Glutamatergic neuron (in vitro differentiated cells): ENCODE results near the gene DDX51. TPM values are rescaled to one million over a fixed set of nuclear protein-coding genes. Genes with fewer than 3 reads are reported as not detected.

Experiments used
- DNase-seq: peaks from one replicate; pipeline ENCODE4 v3.0.0; 2022
- H3K27ac Mint-ChIP-seq: one replicate; pipeline ENCODE4 v1.8.0; 2020; ENCODE audit warnings: mild to moderate bottlenecking, mixed read lengths, inconsistent platforms; ENCODE audit not compliant: unreplicated experiment
- H3K27me3 Mint-ChIP-seq: one replicate; pipeline ENCODE4 v1.8.0; 2020; ENCODE audit warnings: mild to moderate bottlenecking, moderate library complexity, mixed read lengths, inconsistent platforms; ENCODE audit not compliant: unreplicated experiment
- H3K36me3 Mint-ChIP-seq: one replicate; pipeline ENCODE4 v1.8.0; 2020; ENCODE audit warnings: mild to moderate bottlenecking, mixed read lengths, inconsistent platforms; ENCODE audit not compliant: unreplicated experiment
- H3K4me1 Mint-ChIP-seq: one replicate; pipeline ENCODE4 v1.8.0; 2020; ENCODE audit warnings: mild to moderate bottlenecking, low read depth, mixed read lengths, inconsistent platforms; ENCODE audit not compliant: unreplicated experiment
- H3K4me3 Mint-ChIP-seq: one replicate; pipeline ENCODE4 v1.8.0; 2020; ENCODE audit warnings: mild to moderate bottlenecking, mixed read lengths, inconsistent platforms; ENCODE audit not compliant: unreplicated experiment
- H3K9me3 Mint-ChIP-seq: one replicate; pipeline ENCODE4 v1.8.0; 2020; ENCODE audit warnings: mild to moderate bottlenecking, moderate library complexity, mixed read lengths, inconsistent platforms; ENCODE audit not compliant: unreplicated experiment
- total RNA-seq: library from RNA; stranded (reverse); fragmentation: NEBNext Ultra II Directional; extraction: Animal tissue kit (Norgen Biotek cat#: 25700); gene quantifications from one replicate; pipeline ENCODE4 v1.2.1, GENCODE V29; 2021; ENCODE audit not compliant: unreplicated experiment
- TF ChIP-seq, protein P1 (sequence below): fragments of 200-600 bp; sonication (generic); IDR thresholded peaks from one replicate; pipeline ENCODE4 v1.5.0; 2021; ENCODE audit not compliant: partially characterized antibody, unreplicated experiment

Gene DDX51
- total RNA-seq, 1 donor from 2014 or later = 24.9 TPM

DNA sequence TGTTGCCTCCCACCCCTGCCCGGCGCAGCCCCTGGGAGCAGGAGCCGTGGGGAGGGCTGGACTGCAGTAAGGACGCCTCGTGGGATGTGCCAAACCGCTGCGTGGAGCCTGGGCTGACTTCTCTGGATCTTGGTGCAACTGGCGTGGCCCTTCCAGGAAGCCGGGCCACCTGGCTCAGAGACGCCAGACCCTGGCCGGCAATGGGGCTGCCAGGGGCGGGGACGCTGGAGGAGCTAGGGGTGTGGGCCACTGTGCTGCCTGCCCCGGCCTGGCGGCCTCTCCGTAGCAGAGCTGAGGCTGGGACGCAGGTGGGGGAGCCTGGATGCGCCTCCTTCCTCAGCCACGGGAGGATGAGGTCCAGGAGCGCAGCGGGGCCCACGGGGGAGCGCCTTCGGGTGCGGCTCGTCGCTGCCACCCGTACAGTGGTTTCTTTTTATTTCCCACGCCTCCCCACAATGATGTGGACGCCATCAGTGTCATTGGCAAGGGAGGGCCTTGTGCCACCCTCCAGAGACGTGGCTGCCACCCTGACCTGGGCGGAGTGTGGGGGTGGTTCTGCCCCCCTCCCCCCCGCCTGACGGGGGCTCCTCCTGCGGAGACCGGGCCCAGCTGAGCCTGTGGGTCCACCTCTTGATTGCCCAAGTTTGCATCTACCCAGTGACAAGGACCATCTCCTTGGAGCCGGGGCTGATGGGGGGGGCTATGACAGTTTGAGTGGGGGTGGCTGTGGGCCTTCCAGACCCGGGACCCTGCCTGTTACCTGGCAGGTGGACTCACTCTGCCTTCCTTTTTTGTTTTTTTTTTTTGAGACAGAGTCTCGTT, 11.3 kb downstream of the DDX51 start:
- peaks cover 7% of the 10 kb centered on the region for H3K27me3 Mint-ChIP-seq
- no peak overlapping the region for H3K27ac Mint-ChIP-seq
- no peak overlapping the region for H3K4me3 Mint-ChIP-seq
- DNase-seq = no peak
- TF ChIP-seq, protein P1, sequence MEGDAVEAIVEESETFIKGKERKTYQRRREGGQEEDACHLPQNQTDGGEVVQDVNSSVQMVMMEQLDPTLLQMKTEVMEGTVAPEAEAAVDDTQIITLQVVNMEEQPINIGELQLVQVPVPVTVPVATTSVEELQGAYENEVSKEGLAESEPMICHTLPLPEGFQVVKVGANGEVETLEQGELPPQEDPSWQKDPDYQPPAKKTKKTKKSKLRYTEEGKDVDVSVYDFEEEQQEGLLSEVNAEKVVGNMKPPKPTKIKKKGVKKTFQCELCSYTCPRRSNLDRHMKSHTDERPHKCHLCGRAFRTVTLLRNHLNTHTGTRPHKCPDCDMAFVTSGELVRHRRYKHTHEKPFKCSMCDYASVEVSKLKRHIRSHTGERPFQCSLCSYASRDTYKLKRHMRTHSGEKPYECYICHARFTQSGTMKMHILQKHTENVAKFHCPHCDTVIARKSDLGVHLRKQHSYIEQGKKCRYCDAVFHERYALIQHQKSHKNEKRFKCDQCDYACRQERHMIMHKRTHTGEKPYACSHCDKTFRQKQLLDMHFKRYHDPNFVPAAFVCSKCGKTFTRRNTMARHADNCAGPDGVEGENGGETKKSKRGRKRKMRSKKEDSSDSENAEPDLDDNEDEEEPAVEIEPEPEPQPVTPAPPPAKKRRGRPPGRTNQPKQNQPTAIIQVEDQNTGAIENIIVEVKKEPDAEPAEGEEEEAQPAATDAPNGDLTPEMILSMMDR = no peak
- H3K36me3 Mint-ChIP-seq = peaks cover 32% of the 10 kb centered on the region
- H3K9me3 Mint-ChIP-seq = peaks cover 17% of the 10 kb centered on the region
- no peaks in the 10 kb centered on the region for H3K4me1 Mint-ChIP-seq

DNA sequence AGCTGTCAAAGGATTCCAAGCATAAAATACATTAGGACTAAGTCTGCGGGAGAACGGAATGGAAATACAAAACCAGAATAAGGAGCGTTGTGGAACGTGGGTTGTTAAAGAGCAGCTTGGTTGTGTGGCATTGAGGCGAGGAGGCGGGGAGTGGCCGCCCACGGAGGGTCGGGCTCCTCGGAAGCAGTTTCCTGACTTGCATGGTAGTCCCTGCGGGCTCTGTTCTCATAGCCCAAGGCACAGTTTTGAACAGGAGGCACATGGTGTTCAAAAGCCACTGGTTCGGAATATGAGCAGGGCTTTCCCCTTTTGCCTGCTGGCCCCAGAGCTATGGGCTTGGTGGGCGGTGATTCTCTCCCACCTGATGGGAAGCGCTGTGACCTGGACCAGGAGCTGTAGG, 12.2 kb downstream of the DDX51 start:
- TF ChIP-seq, protein P1 = no peak
- Mint-ChIP-seq H3K4me1 (no peaks in the 10 kb centered on the region), H3K36me3 (peaks cover 39% of the 10 kb centered on the region), H3K27me3 (peaks cover 7% of the 10 kb centered on the region), H3K27ac (no peak overlapping the region), H3K9me3 (peaks cover 17% of the 10 kb centered on the region), H3K4me3 (peak overlapping the region; percentile 44)
- DNase-seq = no peak

DNA sequence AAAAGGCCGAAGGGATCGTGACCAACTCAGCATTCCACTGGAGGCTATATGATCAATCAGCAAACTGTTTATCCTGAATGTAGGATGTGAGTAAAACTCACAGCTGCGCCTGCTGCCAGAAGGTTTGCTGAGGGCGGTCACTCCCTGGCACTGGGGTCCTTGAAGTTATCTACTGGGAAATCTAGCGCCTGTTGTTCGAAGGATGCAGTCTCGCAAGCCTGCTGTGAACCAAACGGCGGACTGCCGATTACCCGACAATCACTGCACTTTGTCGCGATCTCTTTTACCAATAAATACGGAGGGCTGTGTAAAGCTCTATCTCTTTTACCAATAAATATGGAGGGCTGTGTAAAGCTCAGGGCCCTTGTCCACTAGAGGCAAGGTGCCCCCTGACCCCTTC, 12.9 kb downstream of the DDX51 start:
- Mint-ChIP-seq H3K9me3 (peaks cover 14% of the 10 kb centered on the region), H3K36me3 (peaks cover 45% of the 10 kb centered on the region), H3K4me1 (no peaks in the 10 kb centered on the region), H3K27ac (no peak overlapping the region), H3K4me3 (no peak overlapping the region), H3K27me3 (peaks cover 5% of the 10 kb centered on the region)
- no peak for DNase-seq
- TF ChIP-seq, protein P1 = no peak

DNA sequence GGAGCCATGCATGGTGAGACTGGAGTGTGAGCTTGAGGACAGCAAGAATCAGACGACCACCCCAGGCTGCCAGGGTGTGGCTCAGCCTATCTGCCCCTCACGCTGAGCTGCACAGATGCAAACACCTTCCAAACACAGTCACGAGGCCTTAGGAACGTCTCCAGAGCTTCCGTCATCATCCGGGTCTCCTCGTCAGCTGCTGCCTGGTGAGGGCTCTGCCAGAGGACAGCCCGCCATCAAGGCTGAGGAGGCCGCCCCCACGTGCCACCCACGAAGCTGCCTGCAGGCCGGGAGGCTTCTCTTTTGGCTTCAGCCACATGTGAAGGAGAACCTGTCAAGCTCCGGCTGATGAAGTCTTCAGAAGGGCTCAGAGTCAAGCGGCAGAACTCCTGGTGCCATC, 13.4 kb downstream of the DDX51 start:
- Mint-ChIP-seq H3K4me1 (no peaks in the 10 kb centered on the region), H3K4me3 (no peak overlapping the region), H3K27me3 (peaks cover 5% of the 10 kb centered on the region), H3K9me3 (peaks cover 14% of the 10 kb centered on the region), H3K27ac (no peak overlapping the region), H3K36me3 (peaks cover 46% of the 10 kb centered on the region)
- no peak for DNase-seq
- TF ChIP-seq, protein P1 = no peak

DNA sequence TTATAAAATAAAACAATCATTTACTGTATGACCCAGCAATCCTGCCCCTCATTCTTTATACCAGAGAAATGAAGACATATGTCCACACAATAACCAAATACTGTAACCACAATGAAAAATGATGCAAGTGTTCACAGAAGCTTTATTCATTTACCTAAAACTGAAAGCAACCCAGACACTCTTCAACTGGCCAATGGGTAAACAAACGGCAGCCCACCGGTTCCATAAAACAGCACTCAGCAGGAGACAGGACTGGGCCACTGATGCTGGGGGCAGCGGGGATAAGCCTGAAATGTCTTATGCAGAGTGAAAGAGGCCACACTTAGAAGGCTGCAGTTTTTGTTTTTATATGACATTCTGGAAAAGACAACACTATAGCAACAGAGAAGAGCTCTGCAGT, 15.1 kb downstream of the DDX51 start:
- Mint-ChIP-seq H3K27me3 (peaks cover 5% of the 10 kb centered on the region), H3K4me3 (no peak overlapping the region), H3K36me3 (peaks cover 52% of the 10 kb centered on the region), H3K9me3 (peaks cover 14% of the 10 kb centered on the region), H3K27ac (no peak overlapping the region), H3K4me1 (no peaks in the 10 kb centered on the region)
- DNase-seq = no peak
- TF ChIP-seq, protein P1 = no peak
